ENCODE measurements around the gene GPR157. TPM values are rescaled to one million over a fixed set of nuclear protein-coding genes. Genes with fewer than 3 reads are reported as not detected.

Gene GPR157
- total RNA-seq, 1 experiment from 2014 or later: 9.5 TPM

DNA sequence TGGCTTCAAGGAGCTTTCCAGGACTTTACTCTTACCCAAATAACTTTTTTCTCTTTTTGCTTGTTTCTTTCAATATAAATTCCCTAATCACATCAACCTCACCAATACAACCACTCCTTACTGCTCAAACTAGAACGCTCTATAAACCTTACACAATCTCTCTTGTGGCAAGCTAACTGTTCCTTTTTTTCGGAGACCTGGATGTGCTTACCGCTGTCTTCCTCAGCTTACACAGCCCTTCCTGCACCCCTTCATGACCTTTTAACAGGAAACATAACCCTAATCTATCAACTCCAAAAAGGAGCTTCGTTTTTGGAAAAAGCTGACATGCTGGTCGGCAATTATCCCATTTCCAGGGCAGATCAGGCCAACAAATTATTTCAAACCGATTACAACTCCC is 35.3 kb downstream of the GPR157 start:
- no peak for DNase-seq (ENCODE audit: extremely low read depth, low read depth)

DNA sequence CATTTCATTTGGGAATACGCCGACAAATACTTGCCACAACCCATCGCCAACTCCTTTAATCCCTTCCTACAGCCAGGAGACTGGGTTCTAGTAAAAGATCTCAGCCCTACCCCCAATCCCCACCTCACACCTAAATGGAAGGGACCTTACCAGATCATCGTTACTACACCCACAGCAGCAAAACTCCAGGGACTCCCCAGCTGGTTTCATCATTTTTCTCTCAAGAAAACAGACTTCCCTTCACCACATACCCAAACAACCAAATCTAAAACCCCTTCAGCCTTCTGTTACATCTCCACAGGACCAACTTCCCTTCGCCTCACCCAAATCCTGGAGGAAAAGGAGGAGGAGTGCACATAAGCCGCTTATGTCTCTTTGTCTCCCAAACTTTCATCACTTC is 35.8 kb downstream of the GPR157 start:
- DNase-seq (ENCODE audit: extremely low read depth, low read depth): no peak

GRCh38 chr1:9088807-9089206 is 40.1 kb downstream of the GPR157 start:
- no peak for DNase-seq (ENCODE audit: extremely low read depth, low read depth)

DNA sequence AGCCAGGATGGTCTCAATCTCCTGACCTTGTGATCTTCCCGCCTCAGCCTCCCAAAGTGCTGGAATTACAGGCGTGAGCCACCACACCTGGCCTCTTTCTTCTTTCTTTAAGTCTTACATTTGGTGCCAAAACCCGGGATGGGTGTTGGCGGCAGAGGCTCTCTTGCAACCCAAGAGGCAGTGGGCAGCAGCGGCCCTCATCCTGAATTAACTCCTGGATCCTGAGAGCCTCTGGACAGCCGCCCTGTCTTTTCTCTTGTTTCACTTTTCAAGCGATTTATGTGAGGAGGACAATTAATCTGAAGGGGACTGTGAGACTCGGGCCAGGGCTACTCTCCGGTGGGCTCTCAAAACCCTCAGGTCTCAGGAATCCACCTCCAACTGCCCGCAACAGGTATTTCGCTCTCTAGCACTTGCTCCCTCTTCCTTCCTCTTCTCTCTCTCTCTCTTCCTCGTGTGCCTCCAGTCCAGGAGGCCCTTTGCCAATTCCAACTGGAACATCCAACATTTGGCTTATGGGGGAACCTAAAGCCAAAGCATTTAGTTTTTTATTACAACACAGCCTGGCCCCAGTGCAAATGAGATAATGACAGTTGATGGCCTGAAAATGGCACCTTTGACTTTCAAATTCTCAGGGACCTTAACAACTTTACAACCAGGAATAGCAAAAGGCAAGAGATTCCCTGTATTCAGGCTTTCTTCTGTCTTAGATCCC is 41.3 kb downstream of the GPR157 start:
- no peak for DNase-seq (ENCODE audit: extremely low read depth, low read depth)

GRCh38 chr1:9086796-9087195 is 42.1 kb downstream of the GPR157 start:
- DNase-seq (ENCODE audit: extremely low read depth, low read depth): no peak

GRCh38 chr1:9086045-9086444 is 42.9 kb downstream of the GPR157 start:
- no peak for DNase-seq (ENCODE audit: extremely low read depth, low read depth)

GRCh38 chr1:9085306-9085940 is 43.5 kb downstream of the GPR157 start:
- DNase-seq (ENCODE audit: extremely low read depth, low read depth): no peak

DNA sequence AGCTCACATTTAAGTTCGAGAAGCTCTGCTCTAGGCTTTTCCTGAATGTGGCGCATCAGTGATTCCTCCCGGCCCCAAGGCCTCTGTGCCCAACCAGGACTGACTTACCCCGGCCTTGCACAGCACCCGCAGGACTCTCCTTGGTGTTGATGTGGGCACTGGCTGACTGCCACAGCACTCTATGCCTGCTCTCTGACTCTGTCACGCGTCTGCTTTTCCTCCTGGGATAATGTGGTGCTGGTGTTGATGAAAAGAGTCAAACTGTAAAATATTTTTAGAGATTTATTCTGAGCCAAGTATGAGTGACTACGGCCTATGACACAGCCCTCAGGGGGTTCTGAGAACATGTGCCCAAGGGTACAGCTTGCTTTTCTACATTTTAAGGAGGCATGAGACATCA is 44.0 kb downstream of the GPR157 start:
- no peak for DNase-seq (ENCODE audit: extremely low read depth, low read depth)

- no peak for DNase-seq (ENCODE audit: extremely low read depth, low read depth)
Observed at GRCh38 chr1:9081473-9081872, 47.4 kb downstream of the GPR157 start.

DNA sequence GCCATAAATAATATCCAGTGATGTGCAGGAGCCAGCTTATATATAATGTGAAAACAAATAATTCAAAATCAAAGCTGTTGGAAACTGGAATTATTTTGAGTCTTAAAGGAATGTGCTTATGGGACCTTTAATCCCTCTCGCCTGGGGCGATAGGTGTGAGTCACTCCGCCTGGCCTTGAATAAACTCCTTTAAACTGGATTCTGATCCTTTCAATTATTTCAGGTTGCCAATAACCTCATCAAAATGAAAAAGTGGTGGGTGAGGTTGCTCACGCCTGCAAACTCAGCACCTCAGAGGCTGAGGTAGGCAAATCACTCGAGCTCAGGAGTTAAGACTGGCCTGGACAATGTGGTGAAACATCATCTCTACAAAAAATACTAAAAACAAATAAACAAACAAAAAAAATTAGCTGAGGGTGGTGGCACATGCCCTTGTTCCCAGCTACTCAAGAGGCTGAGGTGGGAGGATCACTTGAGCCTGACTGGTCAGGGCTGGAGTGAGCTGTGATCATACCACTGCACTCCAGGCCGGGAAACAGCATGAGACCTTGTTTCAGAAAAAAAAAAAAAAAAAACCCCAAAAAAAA is 48.1 kb downstream of the GPR157 start:
- no peak for DNase-seq (ENCODE audit: extremely low read depth, low read depth)

- DNase-seq (ENCODE audit: extremely low read depth, low read depth): no peak
Observed at GRCh38 chr1:9079988-9080704, 48.8 kb downstream of the GPR157 start.

DNA sequence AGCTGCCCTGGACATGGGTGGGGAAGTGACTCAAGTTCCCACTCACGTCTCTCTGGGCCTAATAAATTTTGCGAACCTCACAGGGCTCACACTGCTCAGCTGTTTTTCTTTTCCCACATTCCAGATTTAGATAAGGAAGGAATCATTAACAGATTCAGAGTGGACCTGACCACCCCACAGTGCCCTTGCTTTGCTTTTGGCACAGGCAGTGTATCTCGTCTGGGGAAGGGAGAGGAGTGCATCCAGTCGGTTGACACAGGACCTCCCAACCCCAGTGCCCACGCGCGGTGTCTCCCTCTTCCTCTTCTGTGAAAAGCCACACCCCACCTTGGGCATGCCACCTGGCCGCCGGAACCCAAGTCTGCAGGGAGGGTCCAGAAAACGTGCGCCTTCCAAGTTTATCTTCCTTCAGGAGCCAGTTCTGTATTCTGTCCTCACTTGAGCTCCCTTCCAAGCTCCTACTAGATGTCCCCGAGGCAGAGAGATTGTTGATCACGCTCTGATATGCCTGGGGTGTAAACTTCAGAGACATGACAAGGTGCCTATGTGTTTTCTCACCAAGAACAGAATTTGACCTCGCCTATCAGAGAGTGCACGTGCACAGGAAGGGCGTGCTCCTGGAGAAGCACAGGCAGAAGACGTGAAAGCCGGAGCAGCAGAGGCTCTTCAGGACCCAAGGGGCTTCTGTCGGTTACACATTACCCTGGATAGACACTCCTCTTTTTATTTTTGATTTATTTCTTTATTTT is 50.0 kb downstream of the GPR157 start:
- DNase-seq (ENCODE audit: extremely low read depth, low read depth): no peak

- DNase-seq (ENCODE audit: extremely low read depth, low read depth): no peak
Observed at GRCh38 chr1:9078015-9078751, 50.7 kb downstream of the GPR157 start.

- no peak for DNase-seq (ENCODE audit: extremely low read depth, low read depth)
Observed at GRCh38 chr1:9075022-9075421, 53.9 kb downstream of the GPR157 start.

- DNase-seq (ENCODE audit: extremely low read depth, low read depth): no peak
Observed at GRCh38 chr1:9073143-9073542, 55.8 kb downstream of the GPR157 start.

DNA sequence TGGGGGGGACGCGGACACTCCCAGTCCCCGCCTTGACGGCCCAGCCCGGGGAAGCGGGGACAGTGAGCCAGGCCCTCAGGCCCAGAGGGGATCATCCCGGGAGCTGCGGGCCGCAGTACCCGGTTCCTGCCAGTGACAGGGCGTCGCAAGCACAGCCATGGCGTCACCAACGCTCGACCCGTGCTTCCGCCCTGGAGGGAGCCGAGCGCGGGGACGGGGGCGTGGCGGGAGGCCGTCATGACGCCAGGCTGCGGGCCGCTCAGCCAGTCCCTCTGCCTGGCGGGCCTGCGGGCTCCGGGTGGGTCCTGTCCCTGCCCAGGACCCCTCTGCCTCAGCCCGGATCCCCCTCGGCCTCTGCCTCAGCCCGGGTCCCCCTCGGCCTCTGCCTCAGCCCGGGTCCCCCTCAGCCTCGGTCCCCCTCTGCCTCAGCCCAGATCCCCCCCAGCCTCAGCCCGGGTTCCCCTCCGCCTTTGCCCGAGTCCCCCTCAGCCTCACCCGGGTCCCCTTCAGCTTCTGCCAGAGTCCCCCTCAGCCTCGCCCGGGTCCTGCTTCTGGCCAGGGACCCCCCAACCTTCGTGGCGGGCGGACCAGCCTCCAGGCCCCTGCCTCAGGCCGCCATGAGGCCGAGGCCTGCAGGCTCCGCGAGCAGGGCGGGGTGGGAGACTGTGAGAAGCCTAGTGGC is 57.2 kb downstream of the GPR157 start:
- no peak for DNase-seq (ENCODE audit: extremely low read depth, low read depth)

DNA sequence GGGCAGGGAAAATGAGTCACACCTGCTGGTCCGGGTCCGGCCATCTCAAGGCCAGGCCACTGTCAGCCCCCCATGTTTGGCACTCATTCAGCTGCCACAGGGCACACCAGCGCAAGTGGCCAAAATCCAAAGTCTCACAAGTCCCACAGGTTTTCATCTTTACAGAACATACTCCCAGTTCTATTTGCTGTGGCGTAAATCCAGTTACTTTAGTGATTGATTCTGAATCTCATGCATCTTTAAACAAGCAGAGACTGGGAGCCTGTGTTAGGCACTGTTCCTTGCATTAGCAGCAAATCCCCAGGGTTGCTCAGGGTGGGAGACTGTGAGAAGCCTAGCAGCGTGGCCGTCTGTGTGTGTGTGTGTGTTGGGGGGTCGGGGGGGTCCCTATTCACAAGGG is 58.4 kb downstream of the GPR157 start:
- DNase-seq (ENCODE audit: extremely low read depth, low read depth): no peak

DNA sequence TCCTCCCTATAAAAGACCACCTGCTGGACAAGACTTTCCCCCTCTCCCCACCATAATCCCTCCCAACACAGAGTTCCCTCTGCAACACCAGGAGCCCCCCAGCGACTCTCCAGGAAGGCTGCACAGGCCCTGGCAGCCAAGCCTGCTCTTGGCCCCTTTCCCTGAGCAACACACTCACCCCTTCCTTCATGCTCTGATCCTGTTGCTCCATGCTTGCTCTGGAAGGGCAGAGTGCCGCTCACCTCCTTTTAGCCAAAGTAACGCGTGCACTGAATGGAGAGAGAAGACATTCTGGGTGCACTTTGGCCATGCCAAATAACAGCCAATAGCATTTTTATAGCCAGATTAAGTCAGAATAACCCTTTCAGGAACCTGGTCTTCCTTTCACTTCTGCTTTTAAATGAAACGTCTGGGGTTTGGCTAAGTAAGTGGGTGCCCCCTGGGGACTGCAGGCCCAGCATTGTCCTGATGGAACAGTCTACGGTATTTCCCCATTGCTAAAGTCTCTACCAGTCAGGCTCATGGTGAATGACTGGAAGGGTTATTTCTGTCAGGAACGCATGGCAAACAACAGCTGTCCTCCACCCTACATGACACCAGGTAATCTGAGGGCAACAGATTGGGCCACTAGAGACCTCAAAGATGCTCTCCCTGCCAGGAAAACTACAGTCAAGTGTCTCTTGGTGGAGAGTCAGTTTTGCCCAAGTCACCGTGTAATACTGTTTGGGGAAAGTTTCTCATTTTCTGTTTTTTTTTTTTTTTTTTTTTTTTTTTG is 59.4 kb downstream of the GPR157 start, which contains the start of gene SLC2A5:
Gene SLC2A5, minus strand, starts transcription at position 310 of the 775 bp plus-strand sequence. Its CDS starts 99 bp downstream, at position 211.
- no peak for DNase-seq (ENCODE audit: extremely low read depth, low read depth)

GRCh38 chr1:9068981-9069325 is 59.9 kb downstream of the GPR157 start:
- DNase-seq (ENCODE audit: extremely low read depth, low read depth): no peak
